ENCODE results near the gene ROGDI.

The ROGDI gene

DNA sequence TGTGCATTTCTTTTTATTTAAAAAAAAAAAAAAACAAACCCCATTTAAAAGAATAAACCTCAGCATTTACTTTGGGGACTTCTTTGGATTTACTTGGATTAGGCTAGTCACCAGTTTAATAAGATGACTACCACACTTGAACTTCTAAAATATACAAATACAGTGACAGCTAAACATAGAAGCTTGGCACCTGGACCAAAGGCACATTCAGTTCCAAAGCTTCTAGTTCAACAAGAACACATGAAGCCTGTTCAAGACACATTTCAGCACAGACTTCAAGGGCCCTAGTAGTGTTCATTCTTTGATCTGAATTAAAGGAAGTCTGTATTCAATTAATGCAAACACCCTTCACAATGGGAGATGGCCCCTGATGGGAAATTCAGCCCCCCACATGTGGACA, 11.6 kb upstream of the ROGDI start:
- no peak for DNase-seq (ENCODE audit: low spot score)

DNA sequence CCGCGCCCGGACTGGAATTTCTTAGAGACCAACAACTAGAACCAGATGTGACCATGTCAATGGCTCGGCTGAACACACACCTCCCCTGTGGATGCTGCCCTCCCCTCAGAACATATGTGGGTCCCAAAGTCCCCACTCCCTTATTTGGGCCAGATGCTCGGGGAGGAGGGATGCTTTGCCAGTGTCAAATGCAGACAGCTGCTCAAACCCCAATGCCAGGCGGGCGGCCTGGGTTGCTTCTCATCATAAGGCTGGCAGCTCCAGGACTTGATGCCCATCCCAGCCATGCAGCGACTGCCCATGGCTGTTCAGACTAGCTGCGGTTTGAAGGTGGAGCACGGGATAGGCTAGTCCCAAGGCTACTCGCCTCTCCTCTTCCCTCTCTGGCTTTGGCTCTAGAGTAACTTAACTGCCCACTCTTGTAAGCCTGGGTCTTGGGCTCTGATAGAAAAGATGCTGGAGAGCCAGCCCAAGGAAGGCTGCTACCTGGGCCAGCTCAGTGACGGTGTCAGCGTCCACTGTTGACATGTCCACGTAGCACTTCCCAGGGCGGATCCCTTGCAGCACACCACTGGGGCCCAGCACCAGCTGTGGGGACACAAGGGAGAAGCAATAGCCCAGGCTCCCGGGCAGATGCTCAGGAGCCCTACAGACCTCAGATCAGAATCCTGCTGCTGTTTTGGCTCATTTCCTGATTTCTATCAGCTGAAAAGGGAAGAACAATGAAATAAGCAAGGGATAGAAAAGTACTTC, 11.0 kb upstream of the ROGDI start:
- DNase-seq (ENCODE audit: low spot score) = no peak

DNA sequence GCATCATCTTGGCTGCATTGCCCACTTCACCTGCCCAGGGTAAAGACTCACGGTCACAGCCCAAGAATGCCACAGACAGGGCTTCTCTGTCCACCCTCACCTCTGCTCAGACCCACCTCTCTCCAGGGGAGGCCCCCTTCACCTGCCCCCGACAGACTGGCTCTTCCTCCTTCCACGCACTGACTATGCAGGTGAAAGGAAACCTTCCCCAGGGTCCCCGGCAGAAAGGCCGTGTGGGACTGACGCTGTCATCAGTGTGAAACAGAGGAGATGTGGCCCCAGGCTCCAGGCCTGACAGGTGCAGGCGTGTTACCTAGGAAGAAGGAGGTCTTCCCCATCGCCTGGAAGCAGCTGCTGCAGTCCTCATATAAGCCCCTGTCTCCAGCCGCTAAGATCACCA, 9.3 kb upstream of the ROGDI start:
- no peak for DNase-seq (ENCODE audit: low spot score)

DNA sequence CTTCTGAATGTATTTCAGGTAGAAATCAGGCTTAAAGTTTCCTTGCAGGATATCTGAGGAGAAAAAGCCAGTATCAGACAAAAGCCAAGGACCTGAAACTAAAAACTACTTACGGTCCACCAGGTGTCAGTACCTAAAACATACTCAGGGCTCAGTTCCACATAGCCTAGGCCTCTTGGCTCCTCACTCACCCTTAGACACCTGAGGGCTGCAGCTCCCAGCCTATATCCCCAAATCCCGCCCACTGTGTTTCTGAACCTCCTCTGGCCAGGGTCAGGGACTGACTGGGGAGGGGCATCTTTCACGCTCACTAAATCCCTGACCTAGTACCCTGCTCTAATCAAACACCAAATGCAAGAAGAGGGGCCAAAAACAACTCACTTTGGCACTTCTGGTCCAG, 8.8 kb upstream of the ROGDI start:
- DNase-seq (ENCODE audit: low spot score) = no peak

DNA sequence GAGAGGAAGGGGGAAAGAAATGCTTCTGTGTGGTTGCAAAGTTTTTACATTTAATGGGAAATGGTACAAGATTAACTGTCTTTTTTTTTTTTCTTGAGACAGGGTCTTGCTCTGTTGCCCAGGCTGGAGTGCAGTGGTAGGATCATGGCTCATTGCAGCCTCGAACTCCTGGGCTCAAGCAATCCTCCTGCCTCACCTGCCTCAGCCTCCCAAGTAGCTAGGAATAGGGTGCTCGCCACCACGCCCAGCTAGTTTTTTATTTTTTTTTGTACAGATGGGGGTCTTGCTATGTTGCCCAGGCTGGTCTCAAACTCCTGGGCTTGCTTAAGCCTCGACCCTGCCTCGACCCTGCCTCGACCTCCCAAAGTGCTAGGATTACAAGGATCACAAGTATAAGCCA, 3.8 kb upstream of the ROGDI start:
- no peak for DNase-seq (ENCODE audit: low spot score)

DNA sequence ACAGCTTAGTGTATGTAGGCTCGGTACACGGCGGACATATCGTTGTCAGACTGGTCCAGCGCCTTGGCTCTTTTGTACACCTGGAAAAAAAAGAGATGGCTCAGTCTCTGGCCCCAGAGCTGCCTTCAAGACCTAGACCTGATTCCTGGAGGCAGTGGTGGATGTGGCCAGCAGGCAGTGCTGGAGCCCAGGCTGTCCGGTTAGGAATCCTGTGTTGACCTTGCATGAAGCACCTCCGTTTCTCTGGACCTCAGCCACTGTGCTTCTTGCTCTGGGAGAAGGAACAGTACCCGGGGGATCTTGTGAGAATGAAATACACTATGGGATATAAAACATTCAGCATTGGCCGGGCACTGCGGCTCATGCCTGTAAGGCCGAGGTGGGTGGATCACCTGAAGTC, 2.8 kb upstream of the ROGDI start:
- no peak for DNase-seq (ENCODE audit: low spot score)

DNA sequence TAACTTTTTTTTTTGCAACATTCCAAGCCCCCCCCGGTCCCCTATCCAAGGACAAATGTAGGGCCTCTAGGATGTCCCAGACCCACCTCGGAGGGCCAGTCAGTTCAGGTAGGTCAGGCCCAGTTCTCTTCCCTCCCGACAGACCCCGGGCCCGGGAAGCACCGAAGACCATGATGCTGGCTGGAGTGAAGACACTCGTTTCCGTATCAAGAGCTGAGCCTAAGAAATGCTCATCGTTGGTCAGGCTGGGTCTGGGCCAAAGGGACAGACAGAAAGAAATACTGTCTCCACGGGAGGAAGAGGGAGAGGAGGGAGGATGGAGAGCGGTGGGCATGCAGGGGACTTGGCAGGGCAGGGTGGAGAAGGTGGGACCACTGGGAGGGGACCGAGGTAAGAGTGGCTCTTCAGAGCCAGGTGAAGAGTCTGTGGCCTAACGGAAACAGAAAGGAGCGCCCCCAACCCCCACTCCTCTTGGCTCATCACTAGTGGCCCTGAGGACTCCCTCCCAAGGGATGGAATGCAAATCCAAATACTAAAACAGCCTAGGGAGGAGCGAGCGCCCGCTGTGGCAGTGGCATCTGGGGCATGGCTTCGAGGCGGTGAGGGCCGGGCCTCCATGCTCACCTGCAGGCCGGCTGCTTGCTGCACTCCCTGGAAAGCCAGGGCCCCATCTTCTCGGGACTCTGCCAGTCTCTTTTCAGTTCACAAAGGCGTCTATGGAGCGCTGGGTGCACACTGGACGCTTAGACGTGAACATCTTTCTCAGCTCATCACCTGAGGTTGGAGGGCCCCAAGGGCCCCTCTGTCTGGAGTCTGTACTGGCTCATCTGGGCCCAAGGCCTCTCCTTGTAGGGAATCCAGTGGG, 1.7 kb upstream of the ROGDI start:
- no peak for DNase-seq (ENCODE audit: low spot score)

DNA sequence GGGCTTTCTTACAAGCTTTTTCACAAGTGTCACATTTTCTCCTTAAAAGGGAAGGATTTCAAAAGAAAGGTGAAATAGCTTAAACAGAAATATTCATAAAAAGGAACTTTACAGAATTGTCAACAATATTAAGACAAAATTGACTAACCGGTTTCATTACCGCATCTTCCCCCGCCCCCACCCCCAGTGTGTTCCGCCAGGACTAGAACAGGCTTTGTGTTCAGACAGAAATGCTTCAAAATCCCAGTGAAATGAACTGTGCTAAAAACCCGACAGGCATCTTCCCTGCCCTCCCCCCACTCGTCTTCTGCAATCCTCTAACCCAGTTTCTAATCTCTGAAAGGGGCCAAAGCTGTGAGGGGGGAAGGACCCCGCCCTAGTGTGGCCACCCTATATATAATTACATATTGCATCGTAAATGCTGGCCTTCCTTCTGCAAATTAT, 990 bp upstream of the ROGDI start:
- DNase-seq (ENCODE audit: low spot score) = no peak

DNA sequence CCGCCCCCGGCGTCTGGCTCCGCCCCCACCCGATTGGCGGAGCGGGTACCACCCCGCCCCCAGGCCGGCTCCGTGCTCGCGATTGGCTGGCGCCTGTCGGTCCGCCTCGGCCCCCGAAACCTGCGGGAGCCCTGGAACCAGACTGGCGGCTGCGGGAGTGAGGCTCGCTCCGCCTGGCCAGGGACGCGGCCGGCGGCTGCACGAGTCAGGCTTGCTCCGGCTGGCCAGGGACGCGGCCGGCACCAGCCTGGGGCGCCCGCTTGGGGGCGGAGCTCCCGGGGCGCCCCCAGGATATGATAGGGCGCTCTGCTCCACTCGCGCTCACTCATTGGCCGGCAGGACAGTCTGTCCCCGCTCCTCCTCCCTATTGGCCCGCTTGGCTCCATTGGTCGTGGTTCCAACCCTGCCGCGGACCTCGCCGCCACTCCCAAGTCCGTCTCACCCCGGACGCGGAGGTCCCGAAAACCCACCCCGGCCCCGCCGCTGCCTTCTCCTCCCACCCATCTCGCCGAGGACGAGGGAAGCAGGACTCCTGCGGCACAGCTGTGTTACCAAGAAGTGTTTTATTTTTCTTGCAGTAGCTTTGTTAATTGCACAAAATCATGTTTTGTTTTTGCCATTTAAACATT, 340 bp upstream of the ROGDI start:
- DNase-seq (ENCODE audit: low spot score) = peak; percentile 92

DNA sequence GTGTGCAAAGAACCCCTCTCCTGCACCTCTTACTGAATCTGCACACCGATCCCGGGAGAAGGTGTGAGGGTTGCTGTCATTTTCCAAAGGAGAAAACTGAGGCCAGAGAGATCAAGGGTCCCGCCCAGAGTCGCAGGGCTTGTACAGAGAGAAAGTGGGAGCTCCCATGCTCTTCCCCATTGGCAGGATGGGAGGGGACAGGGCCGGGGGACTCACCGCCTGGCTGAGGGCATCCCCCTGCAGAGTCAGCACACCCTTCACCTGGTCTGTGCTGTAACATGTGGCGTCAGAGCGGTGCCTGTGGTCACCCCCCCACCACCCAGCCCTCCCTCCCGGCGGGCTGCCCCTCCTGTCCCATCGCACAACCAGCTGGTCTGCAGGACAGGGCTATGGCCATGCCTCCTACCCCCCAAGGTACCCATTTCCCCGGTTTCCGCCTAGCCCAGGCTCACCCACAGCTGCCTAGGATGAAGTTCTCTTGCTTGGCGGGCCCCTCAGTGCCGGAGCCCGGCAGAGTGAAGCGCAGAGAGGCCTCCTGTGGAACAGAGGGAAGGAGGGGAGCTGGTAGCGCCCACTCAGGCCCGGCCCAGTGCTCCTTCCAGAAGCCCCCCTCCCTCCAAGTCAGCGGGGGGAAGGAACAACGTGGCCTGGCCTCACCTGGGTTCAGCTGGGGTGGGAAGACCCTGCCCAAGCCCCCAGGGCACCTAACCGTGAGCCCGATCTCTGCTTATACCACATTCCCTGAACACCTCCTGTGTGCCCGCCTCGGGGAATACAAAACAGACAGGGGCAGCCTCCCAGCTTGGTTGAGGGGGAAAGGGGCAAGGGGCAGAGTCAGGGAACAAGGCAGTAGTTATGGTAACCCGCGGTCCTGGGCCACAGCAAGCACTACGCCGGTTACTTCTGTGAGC, 1.1 kb downstream of the ROGDI start:
- DNase-seq (ENCODE audit: low spot score) = no peak

DNA sequence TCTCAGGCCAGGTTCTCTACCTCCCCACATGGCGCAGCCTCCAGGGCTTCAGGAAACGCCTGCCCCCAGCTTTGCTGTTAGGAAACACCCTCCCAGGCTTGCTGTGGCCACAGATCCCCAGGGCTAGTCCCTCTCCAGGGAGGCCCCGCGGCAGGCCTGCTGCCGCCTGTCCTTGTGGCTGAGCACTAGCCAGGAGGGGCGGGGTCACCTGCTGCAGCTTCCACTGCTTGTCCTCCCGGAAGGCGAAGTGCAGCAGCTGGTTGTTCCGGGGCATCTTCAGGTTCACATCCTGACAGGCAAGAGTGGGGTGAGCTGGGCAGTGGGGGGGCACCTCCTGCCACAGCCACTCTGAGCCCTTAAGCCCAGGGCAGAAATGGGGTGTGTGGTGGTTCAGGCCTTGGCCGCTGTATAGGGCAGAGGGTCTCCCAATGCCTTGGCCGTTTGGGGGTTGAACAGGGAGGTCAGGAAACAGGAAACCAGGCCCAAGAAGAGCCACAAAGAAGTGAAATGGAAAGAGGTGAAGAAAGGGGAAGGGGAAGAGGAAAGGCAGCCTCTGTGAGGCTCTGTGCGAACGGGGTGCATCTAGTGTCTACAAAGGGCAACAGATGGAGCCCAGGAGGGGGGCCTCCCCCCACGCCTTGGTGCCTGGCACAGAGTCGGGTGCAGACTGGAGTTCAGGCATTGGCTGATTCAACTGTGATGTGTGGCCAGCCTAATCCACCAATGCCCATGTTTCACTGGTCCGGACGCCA, 2.0 kb downstream of the ROGDI start:
- DNase-seq (ENCODE audit: low spot score) = peak; percentile 96

DNA sequence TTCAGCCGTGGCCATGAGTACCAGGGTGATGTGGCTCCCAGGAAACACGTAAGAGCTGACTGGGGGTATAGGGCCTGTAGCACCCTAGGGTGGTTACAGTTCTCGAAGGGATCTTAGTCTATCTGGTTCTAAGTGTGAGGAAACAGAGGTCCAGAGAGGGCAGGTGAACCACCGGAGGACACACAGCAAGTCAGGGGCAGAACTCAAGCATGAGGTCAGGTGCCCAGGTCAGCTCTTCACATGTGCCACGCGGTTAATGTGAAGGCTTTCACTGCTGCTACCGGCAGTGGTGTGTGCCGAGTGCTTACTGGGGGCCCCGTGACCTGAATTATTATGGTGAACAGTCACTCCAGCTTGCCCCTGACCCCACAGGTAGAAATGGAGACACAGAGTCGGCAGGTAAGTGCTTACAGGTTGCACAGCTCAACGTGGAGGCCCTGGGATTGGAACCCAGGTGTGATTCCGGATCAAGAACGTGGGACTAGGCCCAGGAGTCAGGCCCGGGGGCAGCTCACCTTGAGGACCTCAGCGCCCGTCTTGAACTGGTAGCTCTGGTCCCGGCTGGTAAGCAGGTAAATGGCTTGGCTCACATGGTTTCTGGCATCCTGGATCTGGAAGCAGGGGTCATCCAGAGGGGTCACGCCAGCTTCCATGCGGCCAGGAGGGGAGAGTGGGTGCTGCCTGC, 3.1 kb downstream of the ROGDI start:
- no peak for DNase-seq (ENCODE audit: low spot score)

DNA sequence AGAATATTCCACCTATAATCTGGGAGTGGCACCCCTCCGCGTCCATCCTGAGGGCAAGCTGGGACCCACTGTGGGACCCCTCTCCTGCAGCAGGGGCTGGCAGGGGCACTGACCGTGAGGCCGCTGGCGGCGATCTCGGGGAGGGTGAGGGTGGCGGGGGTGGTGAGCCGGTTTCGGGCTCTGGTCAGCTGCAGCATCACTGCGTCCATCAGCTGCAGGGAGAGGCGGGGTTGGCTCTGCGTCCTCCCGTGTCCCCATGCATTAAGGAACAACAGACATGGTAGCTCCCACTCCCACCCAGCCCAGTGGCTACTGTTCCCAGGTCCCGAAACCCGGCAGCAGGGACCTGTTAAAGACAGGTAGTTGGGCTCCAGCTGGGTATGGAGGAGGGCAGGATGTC, 4.0 kb downstream of the ROGDI start:
- no peak for DNase-seq (ENCODE audit: low spot score)

DNA sequence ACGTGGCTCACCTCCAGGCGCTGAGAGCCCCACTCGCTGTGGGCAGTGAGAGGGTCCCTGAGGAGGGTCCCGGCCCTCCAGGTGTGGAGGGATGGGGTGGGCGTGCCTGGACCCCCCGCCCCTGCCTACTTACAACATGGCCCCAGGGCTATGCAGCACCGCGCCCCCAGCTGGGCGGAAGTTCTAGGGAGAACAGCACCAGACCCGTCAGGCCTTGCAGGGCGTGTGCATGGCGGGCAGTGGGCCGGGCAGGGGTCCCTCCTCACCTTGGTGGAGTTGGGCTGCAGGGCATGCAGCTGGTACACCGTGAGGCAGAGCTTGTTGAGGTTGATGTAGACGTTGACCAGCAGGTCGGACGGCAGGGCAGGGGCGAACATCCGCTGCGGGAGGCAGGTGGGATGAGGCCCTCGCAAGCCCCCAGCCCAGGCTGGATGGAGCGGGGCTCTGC, 4.6 kb downstream of the ROGDI start:
- DNase-seq (ENCODE audit: low spot score) = no peak

DNA sequence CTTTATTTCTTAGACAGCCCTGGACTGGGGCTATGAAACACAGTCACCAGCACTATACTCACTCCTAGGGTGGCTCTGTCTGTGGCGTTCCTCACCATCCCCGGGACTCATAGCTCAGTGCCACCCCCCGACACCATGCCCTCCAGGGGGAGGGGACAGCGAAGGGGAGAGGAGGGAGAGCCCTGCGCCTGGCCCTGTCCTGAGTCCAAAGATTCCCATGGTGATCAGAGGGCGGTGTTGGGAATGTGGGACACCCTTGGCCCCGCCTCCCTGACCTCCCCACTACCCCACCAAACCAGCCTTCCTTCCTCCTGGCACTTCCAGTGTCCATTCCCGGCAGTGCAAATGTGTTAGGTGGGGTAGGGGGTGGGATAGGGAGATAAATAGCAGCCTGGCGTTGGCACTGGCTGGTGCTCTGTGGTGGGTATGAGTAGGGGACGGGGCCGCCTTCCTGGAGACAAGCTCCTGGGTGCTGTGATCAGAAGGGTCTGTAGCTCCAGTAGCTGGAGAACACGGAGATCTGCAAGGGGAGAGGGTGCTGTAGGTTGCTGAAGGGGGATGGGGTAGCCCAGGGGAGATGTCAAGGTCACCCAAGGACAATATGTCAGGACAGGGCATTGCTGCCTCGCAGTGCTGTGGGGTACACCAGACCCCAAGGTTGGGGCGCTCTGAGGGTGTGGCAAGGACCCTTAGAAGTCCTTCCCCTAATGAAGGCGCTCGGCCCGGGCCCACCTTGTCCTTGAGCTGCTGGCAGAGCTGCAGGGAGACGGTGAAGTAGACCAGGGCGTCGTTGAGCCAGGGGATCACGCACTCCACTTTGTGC, 5.2 kb downstream of the ROGDI start:
- no peak for DNase-seq (ENCODE audit: low spot score)

DNA sequence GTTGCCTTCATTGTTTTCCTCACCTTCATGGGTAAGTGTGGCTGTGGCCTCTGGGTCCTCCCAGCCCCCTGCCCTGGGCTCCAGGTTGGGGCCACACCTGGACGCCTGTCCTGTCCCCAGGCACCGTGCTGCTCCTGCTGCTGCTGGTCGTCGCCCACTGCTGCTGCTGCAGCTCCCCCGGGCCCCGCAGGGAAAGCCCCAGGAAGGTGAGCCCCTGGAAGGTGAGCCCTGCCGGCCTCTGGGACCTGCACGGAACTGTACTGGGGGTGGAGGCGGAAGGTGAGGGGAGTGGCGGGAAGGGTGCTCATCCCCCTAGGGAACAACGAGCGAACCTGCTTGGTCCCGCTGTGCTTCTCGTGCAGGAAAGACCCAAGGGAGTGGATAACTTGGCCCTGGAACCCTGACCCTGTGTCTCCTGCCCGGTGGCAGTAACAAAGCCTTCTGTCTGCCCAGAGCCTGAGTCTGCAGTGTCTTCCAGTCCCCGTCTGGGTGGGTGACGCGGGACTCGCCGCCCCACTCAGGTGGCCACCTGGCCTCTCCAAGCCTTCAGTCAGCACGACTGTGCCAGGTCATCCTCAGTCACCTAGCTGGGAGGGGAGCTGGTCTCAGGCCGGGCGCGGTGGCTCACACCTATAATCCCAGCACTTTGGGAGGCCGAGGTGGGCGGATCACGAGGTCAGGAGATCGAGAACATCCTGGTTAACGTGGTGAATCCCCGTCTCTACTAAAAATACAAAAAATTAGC, 6.4 kb downstream of the ROGDI start:
- no peak for DNase-seq (ENCODE audit: low spot score)

DNA sequence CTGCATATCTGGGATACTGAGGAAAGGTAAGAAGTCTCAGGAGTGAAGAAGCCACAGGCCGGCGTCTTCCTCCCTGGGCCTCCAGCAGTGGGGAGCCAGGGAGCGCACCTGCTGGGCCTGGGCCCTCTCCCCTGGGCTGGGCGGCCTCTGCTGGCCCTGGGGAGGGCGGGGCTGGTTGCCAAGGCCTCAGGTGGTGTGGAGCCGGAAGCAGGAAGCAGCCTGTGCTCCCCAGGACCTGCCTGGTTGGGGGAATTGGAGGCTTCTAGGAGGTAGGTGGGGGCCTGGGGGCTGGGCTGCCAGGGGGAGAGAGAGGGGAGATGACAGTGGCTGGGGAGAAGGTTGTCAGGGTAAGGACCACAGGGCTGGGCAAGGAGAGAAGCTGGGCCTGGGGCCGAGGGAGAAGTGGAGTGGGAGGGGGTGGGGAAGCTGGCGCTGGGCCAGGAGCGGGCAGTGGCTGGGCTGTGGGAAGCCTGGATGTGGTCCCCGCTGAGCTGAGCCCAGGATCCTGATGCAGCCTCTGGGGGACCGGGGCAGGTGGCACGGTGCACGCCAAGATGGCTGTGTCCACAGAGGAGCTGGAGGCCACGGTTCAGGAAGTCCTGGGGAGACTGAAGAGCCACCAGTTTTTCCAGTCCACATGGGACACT, 7.1 kb downstream of the ROGDI start, which contains the start of gene SMIM22:
SMIM22 (plus strand) TSS at position 189 of the 647 bp plus-strand sequence; CDS start at position 555, 366 bp downstream.
- no peak for DNase-seq (ENCODE audit: low spot score)

DNA sequence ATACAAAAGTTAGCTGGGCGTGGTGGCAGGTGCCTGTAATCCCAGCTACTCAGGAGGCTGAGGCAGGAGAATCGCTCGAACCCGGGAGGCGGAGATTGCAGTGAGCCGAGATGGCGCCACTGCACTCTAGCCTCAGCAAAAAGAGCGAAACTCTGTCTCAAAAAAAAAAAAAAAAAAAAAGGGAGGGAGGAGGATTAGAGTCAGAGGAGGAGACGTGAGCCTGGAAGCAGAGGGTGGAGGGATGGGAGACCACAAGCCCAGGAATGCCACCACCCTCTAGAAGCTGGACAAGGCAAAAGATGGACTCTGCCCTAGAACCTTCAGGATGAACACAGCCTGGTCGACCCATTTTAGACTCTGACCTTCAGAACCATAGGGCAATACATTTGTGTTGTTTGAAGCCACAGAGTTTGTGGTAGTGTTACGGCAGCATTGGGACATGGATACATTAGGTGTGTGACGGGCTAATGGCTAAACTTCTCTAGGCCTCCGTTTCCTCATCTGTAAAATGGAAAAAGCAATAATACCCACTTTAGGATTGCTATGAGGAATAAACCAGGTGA, 9.4 kb downstream of the ROGDI start:
- no peak for DNase-seq (ENCODE audit: low spot score)
